Parathyroid adenoma (tissue), 2 donors: ENCODE data around the gene PDGFC.
A peak's percentile ranks its signal among the peaks of the same experiment; 100 is the strongest.

Experiments used
- H2AFZ ChIP-seq: fragments of 300-600 bp; sonication (generic); one replicate; pipeline ENCODE4 v1.7.0; 2017; ENCODE audit warnings: antibody characterized with exemption, mild to moderate bottlenecking
- H3K27ac ChIP-seq: fragments of 300-600 bp; sonication (generic); one replicate; pipeline ENCODE4 v1.7.0; 2017
- H3K27me3 ChIP-seq: fragments of 300-600 bp; sonication (generic); one replicate; pipeline ENCODE4 v1.7.0; 2017; ENCODE audit warnings: low read length; ENCODE audit not compliant: control insufficient read depth, insufficient read depth
- H3K36me3 ChIP-seq: fragments of 300-600 bp; sonication (generic); one replicate; pipeline ENCODE4 v1.7.0; 2017; ENCODE audit warnings: low read length; ENCODE audit not compliant: control insufficient read depth, insufficient read depth
- H3K4me1 ChIP-seq: fragments of 300-600 bp; sonication (generic); one replicate; pipeline ENCODE4 v1.7.0; 2017; ENCODE audit warnings: control low read depth
- H3K4me2 ChIP-seq: fragments of 300-600 bp; sonication (generic); one replicate; pipeline ENCODE4 v1.7.0; 2017; ENCODE audit warnings: low read length
- H3K4me3 ChIP-seq: fragments of 300-600 bp; sonication (generic); one replicate; pipeline ENCODE4 v1.7.0; 2017; ENCODE audit warnings: low read depth, low read length
- H3K79me2 ChIP-seq: fragments of 300-600 bp; sonication (generic); one replicate; pipeline ENCODE4 v1.7.0; 2017; ENCODE audit warnings: control low read depth
- H3K9ac ChIP-seq: fragments of 300-600 bp; sonication (generic); one replicate; pipeline ENCODE4 v1.7.0; 2017; ENCODE audit warnings: mild to moderate bottlenecking
- H3K9me3 ChIP-seq: fragments of 300-600 bp; sonication (generic); one replicate; pipeline ENCODE4 v1.7.0; 2017; ENCODE audit warnings: low read length; ENCODE audit not compliant: control insufficient read depth
- CTCF ChIP-seq: fragments of 300-600 bp; sonication (generic); IDR thresholded peaks from one replicate; pipeline ENCODE4 v1.7.0; 2017; ENCODE audit warnings: antibody characterized with exemption, mild to moderate bottlenecking
- donor health status: primary hyperparathyroidism.

Gene PDGFC

GRCh38 chr4:156803056-156803455 lies 168.5 kb downstream of the PDGFC start:
- Histone ChIP-seq H3K36me3 (no peaks in the 10 kb centered on the region), H3K4me3 (no peak overlapping the region), H3K27me3 (no peaks in the 10 kb centered on the region), H3K4me1 (peaks cover 8% of the 10 kb centered on the region), H3K9ac (no peak overlapping the region), H3K79me2 (no peaks in the 10 kb centered on the region), H3K9me3 (no peaks in the 10 kb centered on the region), H3K4me2 (no peak overlapping the region), H3K27ac (peak overlapping the region; percentile 20), H2AFZ (no peak overlapping the region)
- no peak for TF ChIP-seq CTCF

GRCh38 chr4:156800463-156800862 lies 171.1 kb downstream of the PDGFC start:
- TF ChIP-seq CTCF, result no peak
- no peak overlapping the region for H2AFZ ChIP-seq
- H3K4me2 ChIP-seq, result no peak overlapping the region
- no peak overlapping the region for H3K27ac ChIP-seq
- H3K4me1 ChIP-seq, result peaks cover 8% of the 10 kb centered on the region
- no peak overlapping the region for H3K4me3 ChIP-seq
- no peak overlapping the region for H3K9ac ChIP-seq
- no peaks in the 10 kb centered on the region for H3K27me3 ChIP-seq
- H3K79me2 ChIP-seq, result no peaks in the 10 kb centered on the region
- H3K9me3 ChIP-seq, result no peaks in the 10 kb centered on the region
- H3K36me3 ChIP-seq, result no peaks in the 10 kb centered on the region

GRCh38 chr4:156799121-156799589 lies 172.4 kb downstream of the PDGFC start:
- Histone ChIP-seq H3K36me3 (no peaks in the 10 kb centered on the region), H3K4me1 (peaks cover 6% of the 10 kb centered on the region), H3K27ac (no peak overlapping the region), H3K27me3 (no peaks in the 10 kb centered on the region), H3K9me3 (no peaks in the 10 kb centered on the region), H3K79me2 (no peaks in the 10 kb centered on the region), H3K4me3 (no peak overlapping the region), H3K4me2 (no peak overlapping the region), H3K9ac (no peak overlapping the region), H2AFZ (no peak overlapping the region)
- no peak for TF ChIP-seq CTCF

- no peak for TF ChIP-seq CTCF
- H3K36me3 ChIP-seq, result no peaks in the 10 kb centered on the region
Measured at GRCh38 chr4:156798438-156798837, 173.2 kb downstream of the PDGFC start.

GRCh38 chr4:156797206-156797605 lies 174.4 kb downstream of the PDGFC start:
- no peaks in the 10 kb centered on the region for H3K27me3 ChIP-seq
- H2AFZ ChIP-seq, result no peak overlapping the region
- H3K9ac ChIP-seq, result no peak overlapping the region
- no peaks in the 10 kb centered on the region for H3K36me3 ChIP-seq
- H3K4me3 ChIP-seq, result no peak overlapping the region
- H3K4me2 ChIP-seq, result no peak overlapping the region
- H3K9me3 ChIP-seq, result no peaks in the 10 kb centered on the region
- H3K27ac ChIP-seq, result no peak overlapping the region
- no peak for TF ChIP-seq CTCF
- no peaks in the 10 kb centered on the region for H3K79me2 ChIP-seq
- H3K4me1 ChIP-seq, result peaks cover 2% of the 10 kb centered on the region

More at GRCh38 chr4:156798438-156798837, 173.2 kb downstream of the PDGFC start:
- peaks cover 6% of the 10 kb centered on the region for H3K4me1 ChIP-seq
- H3K4me3 ChIP-seq, result no peak overlapping the region
- H3K27me3 ChIP-seq, result no peaks in the 10 kb centered on the region
- no peak overlapping the region for H2AFZ ChIP-seq
- H3K4me2 ChIP-seq, result no peak overlapping the region
- no peaks in the 10 kb centered on the region for H3K79me2 ChIP-seq
- no peak overlapping the region for H3K27ac ChIP-seq
- no peak overlapping the region for H3K9ac ChIP-seq
- H3K9me3 ChIP-seq, result no peaks in the 10 kb centered on the region
